HEK293 (cell line): ENCODE measurements around the gene GPR152.

Experiments used
- ZBTB49 ChIP-seq: fragments of 450-650 bp; formaldehyde crosslinking; IDR thresholded peaks from 2 replicates; pipeline ENCODE4 v1.5.1; 2016; ENCODE audit warnings: missing biosample characterization, missing genetic modification characterization, low read depth
- ZNF24 ChIP-seq: fragments of 450-650 bp; formaldehyde crosslinking; IDR thresholded peaks from 2 replicates; pipeline ENCODE4 v1.5.1; 2016; ENCODE audit warnings: missing biosample characterization, missing genetic modification characterization
- ZNF311 ChIP-seq: fragments of 450-650 bp; formaldehyde crosslinking; IDR thresholded peaks from 2 replicates; pipeline ENCODE4 v1.5.1; 2017; ENCODE audit warnings: missing biosample characterization, missing genetic modification characterization, borderline replicate concordance

- TF ChIP-seq ZNF24 (tag by site-specific recombination) = no peak
- no peak for TF ChIP-seq ZNF311 (tag by site-specific recombination)
- TF ChIP-seq ZBTB49 = no peak
Observed at GRCh38 chr11:67482275-67482826, 29.8 kb upstream of the GPR152 start.
